HepG2 (cell line): ENCODE results near the gene RASA1. TPM values are rescaled to one million over a fixed set of nuclear protein-coding genes. Genes with fewer than 3 reads are reported as not detected.
A peak's percentile ranks its signal among the peaks of the same experiment; 100 is the strongest.

ENCODE experiments used
- ARHGAP35 ChIP-seq: sonication (generic); formaldehyde crosslinking; IDR thresholded peaks from 2 replicates; pipeline ENCODE4 v1.9.0; 2022; ENCODE audit warnings: mild to moderate bottlenecking, inconsistent platforms, moderate library complexity, missing genetic modification reagents, borderline replicate concordance
- FOXK2 ChIP-seq: fragments of 450-650 bp; IDR thresholded peaks from 2 replicates; pipeline ENCODE4 v1.6.1; 2016
- GTF2F1 ChIP-seq: fragments of 150-350 bp; IDR thresholded peaks from 2 replicates; pipeline ENCODE4 v1.6.1; 2014; ENCODE audit warnings: low read length
- NFYB ChIP-seq: sonication (generic); formaldehyde crosslinking; IDR thresholded peaks from 2 replicates; pipeline ENCODE4 v1.4.0; 2020; ENCODE audit warnings: missing genetic modification reagents
- NR1H2 ChIP-seq: sonication (generic); formaldehyde crosslinking; IDR thresholded peaks from 2 replicates; pipeline ENCODE4 v1.8.1; 2022; ENCODE audit warnings: low read depth, missing genetic modification reagents, borderline replicate concordance
- PHF8 ChIP-seq: sonication (generic); formaldehyde crosslinking; IDR thresholded peaks from 2 replicates; pipeline ENCODE4 v1.5.0; 2020; ENCODE audit warnings: missing genetic modification reagents
- YEATS2 ChIP-seq: sonication (generic); formaldehyde crosslinking; IDR thresholded peaks from 2 replicates; pipeline ENCODE4 v1.4.0; 2020; ENCODE audit warnings: missing genetic modification reagents, borderline replicate concordance
- YY1 ChIP-seq: IDR thresholded peaks from 2 replicates; pipeline ENCODE4 v1.6.1; 2011; ENCODE audit warnings: low read length, low read depth, moderate library complexity, mild to moderate bottlenecking; ENCODE audit not compliant: insufficient read depth, insufficient replicate concordance
- ZBTB40 ChIP-seq, 2 experiments: fragments of 450-650 bp in 1 of 2; sonication (generic) in 1 of 2; formaldehyde crosslinking in 1 of 2; IDR thresholded peaks; 2 replicates each; pipeline versions ENCODE4 v1.6.1 to v1.8.0; 2016 to 2022; ENCODE audit warnings: antibody characterized with exemption in 1 of 2, mild to moderate bottlenecking in 1 of 2, missing genetic modification reagents in 1 of 2
- ZBTB46 ChIP-seq: sonication (generic); formaldehyde crosslinking; IDR thresholded peaks from 2 replicates; pipeline ENCODE4 v1.4.0; 2020; ENCODE audit warnings: mild to moderate bottlenecking, missing genetic modification reagents, borderline replicate concordance
- ZNF281 ChIP-seq: sonication (generic); formaldehyde crosslinking; IDR thresholded peaks from 2 replicates; pipeline ENCODE4 v1.4.0; 2020; ENCODE audit warnings: missing genetic modification reagents, borderline replicate concordance
- ZNF343 ChIP-seq: sonication (generic); formaldehyde crosslinking; IDR thresholded peaks from 2 replicates; pipeline ENCODE4 v1.4.0; 2020; ENCODE audit warnings: mild to moderate bottlenecking, missing genetic modification reagents
- ZNF546 ChIP-seq: sonication (generic); formaldehyde crosslinking; conservative IDR thresholded peaks from 2 replicates; pipeline ENCODE4 v1.8.1; 2023; ENCODE audit warnings: mild to moderate bottlenecking, missing genetic modification reagents
- ZNF75D ChIP-seq: sonication (generic); formaldehyde crosslinking; IDR thresholded peaks from 2 replicates; pipeline ENCODE4 v1.8.1; 2023; ENCODE audit warnings: missing genetic modification reagents, mild to moderate bottlenecking, borderline replicate concordance
- polyA plus RNA-seq, 8 experiments: library from polyadenylated mRNA; depleted of rRNA in 3 of 8; stranded (reverse) in 7 of 8; unstranded in 1 of 8; fragments of >200 nt; fragmentation: Illumina TruSeq in 4 of 8; extraction: Trizol in 4 of 8; gene quantifications; 2 replicates each; pipeline versions ENCODE4 v1.2.1 to v1.2.3, GENCODE V29; 2011 to 2016; ENCODE audit warnings: low read depth in 4 of 8, missing spikeins in 1 of 8, mixed read lengths in 1 of 8; ENCODE audit not compliant: insufficient read depth in 1 of 8
- total RNA-seq, 5 experiments: library from RNA; depleted of rRNA; stranded (reverse); fragments of >200 nt; fragmentation: Illumina TruSeq; extraction: Trizol; gene quantifications; 2 replicates each; pipeline ENCODE4 v1.2.3, GENCODE V29; 2016; ENCODE audit warnings: low read depth in 1 of 5

The RASA1 gene
- total and polyA plus RNA-seq, 2 of the 13 experiments (the other 11 are each of a cell fraction or from before 2014, with no cell fraction given), result 19.5 to 20.5 TPM

- TF ChIP-seq ZBTB40 (IDR thresholded peaks at IDR 0.05) (no peak), ZBTB40 (CRISPR knock-in tag; IDR thresholded peaks at IDR 0.05) (peak; percentile 16; the same call in 1 of the 2 replicates), ZNF75D (CRISPR knock-in tag) (no peak), YY1 (peak; percentile 86), ZNF343 (no peak), ARHGAP35 (CRISPR knock-in tag) (0 out of 2 replicates have a peak, but pooled peaks have one; percentile 35), NFYB (CRISPR knock-in tag) (no peak), FOXK2 (no peak), YEATS2 (CRISPR knock-in tag) (no peak), ZNF281 (no peak), ZNF546 (CRISPR knock-in tag) (no peak; the same call in 1 of the 2 replicates), NR1H2 (CRISPR knock-in tag) (no peak), PHF8 (CRISPR knock-in tag) (peak; percentile 80), ZBTB46 (CRISPR knock-in tag) (no peak), GTF2F1 (no peak)
Measured at GRCh38 chr5:87268126-87268969, 665 bp downstream of the RASA1 start (continued).
